Activated CD8-positive, alpha-beta memory T cell treated with anti-CD3 and anti-CD28 coated beads, Interleukin-2, amount 50 U/mL, for 4 hours (primary cell): ENCODE results near the gene AHDC1.

ENCODE experiments used
- DNase-seq: peaks from one replicate; pipeline ENCODE4 v3.0.0-alpha.2; 2020

Gene AHDC1

GRCh38 chr1:27596261-27596660 lies 7.7 kb downstream of the AHDC1 start:
- no peak for DNase-seq

- DNase-seq = no peak
These were observed 8.3 kb downstream of the AHDC1 start for GRCh38 chr1:27595597-27595996.

GRCh38 chr1:27594564-27595510 lies 9.1 kb downstream of the AHDC1 start:
- DNase-seq = no peak

- no peak for DNase-seq
These were observed 10.0 kb downstream of the AHDC1 start for GRCh38 chr1:27593678-27594563.

- DNase-seq = no peak
These were observed 10.8 kb downstream of the AHDC1 start for GRCh38 chr1:27592931-27593677.

- DNase-seq = no peak
These were observed 11.6 kb downstream of the AHDC1 start for GRCh38 chr1:27592232-27592930.

GRCh38 chr1:27591622-27592021 lies 12.3 kb downstream of the AHDC1 start:
- no peak for DNase-seq

GRCh38 chr1:27590917-27591508 lies 12.9 kb downstream of the AHDC1 start:
- no peak for DNase-seq

- no peak for DNase-seq
These were observed 14.0 kb downstream of the AHDC1 start for GRCh38 chr1:27589841-27590426.

GRCh38 chr1:27589441-27589840 lies 14.5 kb downstream of the AHDC1 start:
- no peak for DNase-seq

GRCh38 chr1:27588256-27589232 lies 15.4 kb downstream of the AHDC1 start:
- DNase-seq = no peak

- DNase-seq = no peak
These were observed 18.3 kb downstream of the AHDC1 start for GRCh38 chr1:27585684-27586083.

- no peak for DNase-seq
These were observed 19.5 kb downstream of the AHDC1 start for GRCh38 chr1:27584453-27584852.

GRCh38 chr1:27583479-27583878 lies 20.5 kb downstream of the AHDC1 start:
- DNase-seq = no peak

- DNase-seq = no peak
These were observed 22.1 kb downstream of the AHDC1 start for GRCh38 chr1:27581823-27582243.

- DNase-seq = no peak
These were observed 26.3 kb downstream of the AHDC1 start for GRCh38 chr1:27577504-27578188.

- DNase-seq = no peak
These were observed 27.1 kb downstream of the AHDC1 start for GRCh38 chr1:27576806-27577227.

GRCh38 chr1:27575840-27576331 lies 28.1 kb downstream of the AHDC1 start:
- no peak for DNase-seq
